ENCODE results near the gene PNPLA2.

PNPLA2 gene

GRCh38 chr11:855796-856195 lies 37.1 kb downstream of the PNPLA2 start:
- in situ Hi-C loops (cut with MboI; ENCODE audit: low sequenced_read_pairs): loop anchor here (25.0 kb wide), 1 partner anchor 207 kb away; the partner anchor contains the start of gene MUC2

- in situ Hi-C loops (cut with MboI; ENCODE audit: low sequenced_read_pairs): loop anchor here (25.0 kb wide), 1 partner anchor 206 kb away; the partner anchor contains the start of gene MUC2
These were observed 37.7 kb downstream of the PNPLA2 start for GRCh38 chr11:856397-856796.

DNA sequence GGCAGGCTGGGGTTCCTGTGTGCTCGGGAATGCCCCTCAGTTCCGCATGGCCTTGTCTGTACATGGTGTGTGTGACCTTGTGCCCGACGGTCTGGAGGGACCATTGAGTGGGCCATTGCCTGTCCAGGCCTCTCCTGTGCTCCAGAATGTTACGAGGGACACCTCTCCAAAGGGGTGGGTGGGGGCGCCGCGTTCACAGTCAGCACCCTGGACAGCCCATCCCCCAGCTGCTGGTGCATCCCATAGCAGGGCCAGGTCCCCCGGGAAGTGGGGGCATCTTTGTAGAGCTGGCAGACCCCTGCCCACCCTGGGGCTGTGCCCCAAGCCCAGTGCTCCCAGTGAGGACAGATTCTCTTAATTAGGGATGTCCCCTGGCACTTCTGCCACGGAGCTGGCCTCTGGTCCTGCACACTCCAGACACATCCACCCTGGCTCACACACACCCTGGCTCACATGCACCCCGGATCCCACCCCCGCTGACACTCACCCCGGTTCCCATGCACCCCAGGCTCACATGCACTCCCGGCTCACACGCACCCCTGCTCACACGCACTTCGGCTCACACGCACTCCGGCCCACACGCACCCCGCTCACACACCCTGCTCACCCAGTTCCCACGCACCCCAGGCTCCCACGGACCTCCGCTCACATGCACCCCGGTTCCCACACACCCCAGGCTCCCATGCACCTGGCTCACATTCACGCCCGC lies 39.5 kb downstream of the PNPLA2 start:
- in situ Hi-C loops (cut with MboI; ENCODE audit: low sequenced_read_pairs): loop anchor here (25.0 kb wide), 1 partner anchor 204 kb away; the partner anchor contains the start of gene MUC2

DNA sequence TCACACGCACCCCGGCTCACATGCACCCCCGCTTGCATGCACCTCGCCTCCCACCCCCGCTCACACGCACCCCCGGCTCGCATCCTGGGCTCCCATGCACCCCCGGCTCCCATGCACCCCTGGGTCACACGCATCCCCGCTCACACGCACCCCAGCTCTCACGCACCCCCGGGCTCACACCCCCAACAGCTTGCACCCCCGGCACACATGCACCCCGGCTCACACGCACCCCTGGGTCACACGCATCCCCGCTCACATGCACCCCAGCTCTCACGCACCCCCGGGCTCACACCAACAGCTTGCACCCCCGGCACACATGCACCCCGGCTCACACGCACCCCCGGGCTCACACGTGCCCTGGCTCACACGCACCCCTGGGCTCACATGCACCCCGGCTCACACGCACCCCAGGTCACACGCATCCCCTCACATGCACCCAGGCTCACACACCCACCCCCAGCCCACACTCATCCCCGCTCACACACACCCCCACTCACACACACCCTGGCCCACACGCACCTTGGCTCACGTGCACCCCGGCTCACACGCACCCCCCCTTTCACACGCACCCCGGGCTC lies 40.1 kb downstream of the PNPLA2 start:
- in situ Hi-C loops (cut with MboI; ENCODE audit: low sequenced_read_pairs): loop anchor here (25.0 kb wide), 1 partner anchor 203 kb away; the partner anchor contains the start of gene MUC2

- in situ Hi-C loops (cut with MboI; ENCODE audit: low sequenced_read_pairs): loop anchor here (25.0 kb wide), 1 partner anchor 203 kb away; the partner anchor contains the start of gene MUC2
These were observed 40.8 kb downstream of the PNPLA2 start for GRCh38 chr11:859394-860131.

DNA sequence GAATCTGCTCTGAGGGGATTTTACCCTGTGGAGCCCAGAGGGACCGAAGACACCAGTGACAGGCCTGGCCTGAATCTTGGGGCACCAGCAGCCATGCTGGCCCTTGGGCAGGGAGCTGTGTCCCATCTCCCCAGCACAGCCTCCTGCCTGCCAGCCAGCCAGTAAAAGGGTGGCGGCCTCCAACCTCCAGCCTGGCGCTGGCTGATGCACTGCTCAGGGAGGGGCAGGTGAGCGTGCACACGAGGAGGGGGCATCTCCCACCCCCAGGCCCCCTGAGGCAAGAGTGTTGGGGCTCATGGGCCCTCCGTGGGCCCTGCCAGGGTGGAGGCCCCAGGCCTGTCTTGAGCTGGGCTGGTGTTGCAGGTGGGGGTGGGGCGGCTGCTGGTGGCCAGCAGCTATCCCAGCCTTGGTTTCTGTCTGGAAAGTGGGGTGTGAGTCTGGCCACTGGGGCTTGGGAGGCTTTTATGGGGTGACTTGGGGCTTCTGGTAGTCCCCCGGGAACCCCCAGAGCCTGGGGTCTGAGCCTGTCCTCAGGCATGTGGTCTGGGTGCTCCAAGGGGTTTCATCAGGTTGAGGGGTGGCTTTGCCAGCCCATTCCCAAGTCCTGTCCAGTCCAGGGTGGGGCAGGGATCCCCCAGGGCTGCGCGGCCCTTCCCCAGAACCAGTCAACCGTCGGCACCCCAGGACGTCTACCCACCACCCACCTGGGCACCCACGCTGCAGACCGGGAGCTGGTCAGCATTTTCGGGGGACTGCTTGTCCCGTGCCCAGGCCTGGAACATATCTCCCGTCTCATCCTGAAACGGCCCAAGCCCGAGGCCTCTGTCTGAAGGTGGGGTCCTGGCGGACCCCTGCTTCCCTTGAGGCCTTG lies 41.8 kb downstream of the PNPLA2 start:
- in situ Hi-C loops (cut with MboI; ENCODE audit: low sequenced_read_pairs): loop anchor here (25.0 kb wide), 1 partner anchor 202 kb away; the partner anchor contains the start of gene MUC2

GRCh38 chr11:861105-861479 lies 42.4 kb downstream of the PNPLA2 start:
- in situ Hi-C loops (cut with MboI; ENCODE audit: low sequenced_read_pairs): loop anchor here (25.0 kb wide), 1 partner anchor 201 kb away; the partner anchor contains the start of gene MUC2

- in situ Hi-C loops (cut with MboI; ENCODE audit: low sequenced_read_pairs): loop anchor here (25.0 kb wide), 1 partner anchor 200 kb away; the partner anchor contains the start of gene MUC2
These were observed 43.5 kb downstream of the PNPLA2 start for GRCh38 chr11:862081-862661.

- in situ Hi-C loops (cut with MboI; ENCODE audit: low sequenced_read_pairs): loop anchor here (25.0 kb wide), 1 partner anchor 200 kb away; the partner anchor contains the start of gene MUC2
These were observed 43.9 kb downstream of the PNPLA2 start for GRCh38 chr11:862696-863022.

- in situ Hi-C loops (cut with MboI; ENCODE audit: low sequenced_read_pairs): loop anchor here (25.0 kb wide), 1 partner anchor 199 kb away; the partner anchor contains the start of gene MUC2
These were observed 44.6 kb downstream of the PNPLA2 start for GRCh38 chr11:863023-863909.

GRCh38 chr11:863910-864827 lies 45.5 kb downstream of the PNPLA2 start:
- in situ Hi-C loops (cut with MboI; ENCODE audit: low sequenced_read_pairs): loop anchor here (25.0 kb wide), 1 partner anchor 198 kb away; the partner anchor contains the start of gene MUC2

- in situ Hi-C loops (cut with MboI; ENCODE audit: low sequenced_read_pairs): loop anchor here (25.0 kb wide), 1 partner anchor 197 kb away; the partner anchor contains the start of gene MUC2
These were observed 46.2 kb downstream of the PNPLA2 start for GRCh38 chr11:864898-865297.

DNA sequence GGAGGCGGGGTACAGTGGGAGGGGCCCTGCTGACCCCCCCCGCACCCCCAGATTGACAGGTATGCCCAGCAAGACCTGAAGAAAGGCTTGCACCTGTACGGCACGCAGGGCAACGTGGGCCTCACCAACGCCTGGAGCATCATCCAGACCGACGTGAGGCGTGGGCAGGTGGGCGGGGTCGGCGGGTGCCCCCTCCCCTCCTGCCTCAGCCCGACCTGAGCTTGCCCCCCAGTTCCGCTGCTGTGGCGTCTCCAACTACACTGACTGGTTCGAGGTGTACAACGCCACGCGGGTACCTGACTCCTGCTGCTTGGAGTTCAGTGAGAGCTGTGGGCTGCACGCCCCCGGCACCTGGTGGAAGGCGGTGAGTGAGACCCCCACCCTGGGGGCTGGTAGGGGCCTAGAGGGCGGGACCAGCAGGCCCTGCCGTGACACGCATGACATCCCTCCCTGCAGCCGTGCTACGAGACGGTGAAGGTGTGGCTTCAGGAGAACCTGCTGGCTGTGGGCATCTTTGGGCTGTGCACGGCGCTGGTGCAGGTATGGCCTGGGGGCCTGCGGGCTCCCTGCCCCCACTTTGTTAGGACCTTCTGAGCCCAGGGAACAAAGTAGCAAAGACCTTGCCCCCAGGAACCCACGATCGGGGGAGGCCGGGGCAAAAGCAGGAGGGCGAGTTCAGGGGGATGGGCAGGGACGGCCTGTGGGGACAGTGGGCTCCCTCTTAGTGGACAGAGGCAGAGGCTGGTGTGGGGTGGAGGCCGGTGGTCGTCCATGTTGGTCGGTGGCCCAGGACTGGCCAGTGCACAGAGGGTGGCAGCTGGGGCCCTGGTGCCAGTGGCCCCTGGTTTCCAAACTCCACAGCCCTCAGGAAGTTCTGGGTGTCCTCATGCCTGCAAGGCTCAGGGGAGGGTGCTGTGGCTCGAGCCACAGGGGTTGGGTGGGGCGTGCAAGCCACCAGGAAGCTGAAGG lies 47.0 kb downstream of the PNPLA2 start:
- in situ Hi-C loops (cut with MboI; ENCODE audit: low sequenced_read_pairs): loop anchor here (25.0 kb wide), 1 partner anchor 197 kb away; the partner anchor contains the start of gene MUC2

DNA sequence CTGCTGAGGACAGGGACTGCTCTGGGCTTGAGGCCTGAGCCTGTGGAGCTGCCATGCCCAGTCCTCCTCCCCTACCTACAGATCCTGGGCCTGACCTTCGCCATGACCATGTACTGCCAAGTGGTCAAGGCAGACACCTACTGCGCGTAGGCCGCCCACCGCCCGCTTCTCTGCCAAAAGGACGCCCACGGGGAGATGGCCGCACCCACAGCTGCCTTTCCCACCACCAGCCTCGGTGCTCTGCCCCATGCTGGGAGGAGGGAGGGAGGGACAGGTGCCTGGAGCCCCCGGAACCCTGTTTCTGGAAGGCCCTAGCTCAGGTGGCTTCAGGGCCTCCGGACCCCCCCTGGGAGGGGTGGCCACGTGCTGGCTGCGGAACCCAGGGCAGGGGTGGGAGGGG lies 47.8 kb downstream of the PNPLA2 start:
- in situ Hi-C loops (cut with MboI; ENCODE audit: low sequenced_read_pairs): loop anchor here (25.0 kb wide), 1 partner anchor 196 kb away; the partner anchor contains the start of gene MUC2

GRCh38 chr11:867856-868358 lies 49.2 kb downstream of the PNPLA2 start:
- in situ Hi-C loops (cut with MboI; ENCODE audit: low sequenced_read_pairs): loop anchor here (25.0 kb wide), 1 partner anchor 194 kb away; the partner anchor contains the start of gene MUC2

- in situ Hi-C loops (cut with MboI; ENCODE audit: low sequenced_read_pairs): loop anchor here (25.0 kb wide), 1 partner anchor 194 kb away; the partner anchor contains the start of gene MUC2
These were observed 49.7 kb downstream of the PNPLA2 start for GRCh38 chr11:868394-868793.
